Uterus (tissue), 2 donors: ENCODE data around the gene COQ5.

Experiments
- CTCF ChIP-seq, 4 experiments: fragments of 200-600 bp in 2 of 4; fragments of 450-650 bp in 2 of 4; sonication (generic) in 2 of 4; IDR thresholded peaks; one replicate each; pipeline ENCODE4 v1.5.1; 2016 to 2019; ENCODE audit warnings: antibody characterized with exemption in 4 of 4, mild to moderate bottlenecking in 2 of 4, moderate library complexity in 1 of 4
- POLR2A ChIP-seq, 2 donors: fragments of 450-650 bp; IDR thresholded peaks; one replicate each; pipeline ENCODE4 v1.6.1; 2016; ENCODE audit warnings: antibody characterized with exemption in 2 of 2, mild to moderate bottlenecking in 1 of 2, moderate library complexity in 1 of 2

GRCh38 chr12:120544691-120545090, 15.7 kb upstream of the COQ5 start:
- no peak for TF ChIP-seq CTCF (IDR thresholded peaks at IDR 0.05)
- no peak for TF ChIP-seq POLR2A (IDR thresholded peaks at IDR 0.05)
